SK-N-SH treated with all-trans-retinoic acid at 6 μM for 48 hours (cell line): ENCODE results near the gene AKT1S1.

ENCODE experiments used
- ATAC-seq: fragments of 200-7000 bp; cut with Tn5 transposase; 3 replicates; pipeline ENCODE4 v1.9.1; 2020; ENCODE audit warnings: mild to moderate bottlenecking, moderate library complexity
- ARNTL ChIP-seq: fragments of 450-650 bp; formaldehyde crosslinking; IDR thresholded peaks from 2 replicates; pipeline ENCODE4 v1.5.0; 2020; ENCODE audit warnings: low read depth, mild to moderate bottlenecking, moderate library complexity, borderline replicate concordance
- BACH2 ChIP-seq: fragments of 250-450 bp; sonication (Bioruptor Pico); IDR thresholded peaks from 2 replicates; pipeline ENCODE4 v1.9.0; 2021; ENCODE audit warnings: mild to moderate bottlenecking, borderline replicate concordance
- CSDC2 ChIP-seq: fragments of 250-450 bp; sonication (Bioruptor Pico); IDR thresholded peaks from 2 replicates; pipeline ENCODE4 v1.5.0; 2020; ENCODE audit warnings: mild to moderate bottlenecking, moderate library complexity
- ESRRG ChIP-seq: fragments of 250-450 bp; sonication (Bioruptor Pico); IDR thresholded peaks from 2 replicates; pipeline ENCODE4 v1.6.1; 2021; ENCODE audit warnings: mild to moderate bottlenecking
- GLIS3 ChIP-seq: fragments of 250-450 bp; sonication (Bioruptor Pico); IDR thresholded peaks from 2 replicates; pipeline ENCODE4 v1.5.0; 2020; ENCODE audit warnings: mild to moderate bottlenecking, moderate library complexity
- PPARA ChIP-seq: fragments of 250-450 bp; sonication (Bioruptor Pico); IDR thresholded peaks from 2 replicates; pipeline ENCODE4 v1.5.0; 2020; ENCODE audit warnings: mild to moderate bottlenecking, borderline replicate concordance
- RARB ChIP-seq: fragments of 250-450 bp; sonication (Bioruptor Pico); IDR thresholded peaks from 2 replicates; pipeline ENCODE4 v1.8.0; 2021; ENCODE audit warnings: mild to moderate bottlenecking, moderate library complexity
- SNAI2 ChIP-seq: fragments of 250-450 bp; sonication (Bioruptor Pico); IDR thresholded peaks from 2 replicates; pipeline ENCODE4 v1.5.0; 2020; ENCODE audit warnings: mild to moderate bottlenecking, moderate library complexity
- TCF4 ChIP-seq: fragments of 250-450 bp; sonication (Bioruptor Pico); IDR thresholded peaks from 2 replicates; pipeline ENCODE4 v1.8.0; 2021; ENCODE audit warnings: mild to moderate bottlenecking, moderate library complexity, borderline replicate concordance
- TOX ChIP-seq: fragments of 250-450 bp; sonication (Bioruptor Pico); IDR thresholded peaks from 2 replicates; pipeline ENCODE4 v1.8.0; 2021; ENCODE audit warnings: mild to moderate bottlenecking, moderate library complexity, borderline replicate concordance
- ZC3H10 ChIP-seq: fragments of 250-450 bp; sonication (Bioruptor Pico); IDR thresholded peaks from 2 replicates; pipeline ENCODE4 v1.5.1; 2021; ENCODE audit warnings: mild to moderate bottlenecking, moderate library complexity
- ZFP3 ChIP-seq: fragments of 250-450 bp; sonication (Bioruptor Pico); IDR thresholded peaks from 2 replicates; pipeline ENCODE4 v1.5.0; 2020; ENCODE audit warnings: mild to moderate bottlenecking, moderate library complexity
- ZFP30 ChIP-seq: fragments of 450-650 bp; formaldehyde crosslinking; IDR thresholded peaks from 2 replicates; pipeline ENCODE4 v1.5.0; 2022; ENCODE audit warnings: mild to moderate bottlenecking, moderate library complexity
- ZNF70 ChIP-seq: fragments of 450-650 bp; formaldehyde crosslinking; IDR thresholded peaks from 2 replicates; pipeline ENCODE4 v1.5.0; 2020; ENCODE audit warnings: mild to moderate bottlenecking, moderate library complexity
- ZNF8 ChIP-seq: fragments of 450-650 bp; formaldehyde crosslinking; IDR thresholded peaks from 2 replicates; pipeline ENCODE4 v1.5.0; 2020; ENCODE audit warnings: mild to moderate bottlenecking, moderate library complexity
- TF ChIP-seq, protein P1 (sequence below): fragments of 250-450 bp; sonication (Bioruptor Pico); IDR thresholded peaks from 2 replicates; pipeline ENCODE4 v1.8.0; 2020; ENCODE audit warnings: mild to moderate bottlenecking, moderate library complexity, borderline replicate concordance
- TF ChIP-seq, protein P2 (sequence below): fragments of 250-450 bp; sonication (Bioruptor Pico); IDR thresholded peaks from 2 replicates; pipeline ENCODE4 v1.5.0; 2020; ENCODE audit warnings: mild to moderate bottlenecking, moderate library complexity
- TF ChIP-seq, protein P3 (sequence below): fragments of 250-450 bp; sonication (Bioruptor Pico); IDR thresholded peaks from 2 replicates; pipeline ENCODE4 v1.8.0; 2021; ENCODE audit warnings: low read depth, mild to moderate bottlenecking, moderate library complexity, borderline replicate concordance
- TF ChIP-seq, protein P4 (sequence below): fragments of 250-450 bp; sonication (Bioruptor Pico); IDR thresholded peaks from 2 replicates; pipeline ENCODE4 v1.5.1; 2020; ENCODE audit warnings: low read depth, mild to moderate bottlenecking, moderate library complexity

The AKT1S1 gene

DNA sequence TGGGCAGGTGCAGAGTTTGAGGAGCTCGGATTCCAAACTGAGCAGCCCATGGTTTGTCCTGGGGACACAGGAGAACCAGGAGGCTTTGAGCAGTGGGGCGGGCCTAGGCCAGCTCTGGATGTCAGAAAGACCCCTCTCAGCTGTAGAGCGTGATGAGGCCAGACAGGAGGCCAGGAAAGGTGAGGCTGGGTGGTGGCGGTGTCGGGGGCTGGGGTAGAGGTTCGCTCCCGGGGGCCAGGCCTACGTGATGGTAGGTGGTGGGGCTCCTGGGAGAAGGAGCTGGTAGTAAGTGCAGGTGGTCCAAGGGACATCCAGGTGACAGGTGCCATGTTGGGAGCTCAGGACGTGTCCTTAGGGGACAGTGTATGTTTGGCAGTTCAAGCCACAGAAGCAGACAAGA, 39.7 kb downstream of the AKT1S1 start:
- ATAC-seq, result no peak
- TF ChIP-seq GLIS3 (CRISPR knock-in tag) (no peak), ESRRG (no peak), ZFP3 (CRISPR knock-in tag) (no peak), SNAI2 (no peak), ZFP30 (CRISPR knock-in tag) (no peak), ZNF8 (CRISPR knock-in tag) (no peak), TOX (CRISPR knock-in tag) (no peak), CSDC2 (no peak), BACH2 (CRISPR knock-in tag) (no peak), ZNF70 (CRISPR knock-in tag) (no peak), PPARA (no peak), RARB (no peak), ARNTL (no peak), TCF4 (CRISPR knock-in tag) (no peak)
- TF ChIP-seq, protein P1, sequence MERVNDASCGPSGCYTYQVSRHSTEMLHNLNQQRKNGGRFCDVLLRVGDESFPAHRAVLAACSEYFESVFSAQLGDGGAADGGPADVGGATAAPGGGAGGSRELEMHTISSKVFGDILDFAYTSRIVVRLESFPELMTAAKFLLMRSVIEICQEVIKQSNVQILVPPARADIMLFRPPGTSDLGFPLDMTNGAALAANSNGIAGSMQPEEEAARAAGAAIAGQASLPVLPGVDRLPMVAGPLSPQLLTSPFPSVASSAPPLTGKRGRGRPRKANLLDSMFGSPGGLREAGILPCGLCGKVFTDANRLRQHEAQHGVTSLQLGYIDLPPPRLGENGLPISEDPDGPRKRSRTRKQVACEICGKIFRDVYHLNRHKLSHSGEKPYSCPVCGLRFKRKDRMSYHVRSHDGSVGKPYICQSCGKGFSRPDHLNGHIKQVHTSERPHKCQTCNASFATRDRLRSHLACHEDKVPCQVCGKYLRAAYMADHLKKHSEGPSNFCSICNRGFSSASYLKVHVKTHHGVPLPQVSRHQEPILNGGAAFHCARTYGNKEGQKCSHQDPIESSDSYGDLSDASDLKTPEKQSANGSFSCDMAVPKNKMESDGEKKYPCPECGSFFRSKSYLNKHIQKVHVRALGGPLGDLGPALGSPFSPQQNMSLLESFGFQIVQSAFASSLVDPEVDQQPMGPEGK (CRISPR knock-in tag), result no peak
- TF ChIP-seq, protein P2, sequence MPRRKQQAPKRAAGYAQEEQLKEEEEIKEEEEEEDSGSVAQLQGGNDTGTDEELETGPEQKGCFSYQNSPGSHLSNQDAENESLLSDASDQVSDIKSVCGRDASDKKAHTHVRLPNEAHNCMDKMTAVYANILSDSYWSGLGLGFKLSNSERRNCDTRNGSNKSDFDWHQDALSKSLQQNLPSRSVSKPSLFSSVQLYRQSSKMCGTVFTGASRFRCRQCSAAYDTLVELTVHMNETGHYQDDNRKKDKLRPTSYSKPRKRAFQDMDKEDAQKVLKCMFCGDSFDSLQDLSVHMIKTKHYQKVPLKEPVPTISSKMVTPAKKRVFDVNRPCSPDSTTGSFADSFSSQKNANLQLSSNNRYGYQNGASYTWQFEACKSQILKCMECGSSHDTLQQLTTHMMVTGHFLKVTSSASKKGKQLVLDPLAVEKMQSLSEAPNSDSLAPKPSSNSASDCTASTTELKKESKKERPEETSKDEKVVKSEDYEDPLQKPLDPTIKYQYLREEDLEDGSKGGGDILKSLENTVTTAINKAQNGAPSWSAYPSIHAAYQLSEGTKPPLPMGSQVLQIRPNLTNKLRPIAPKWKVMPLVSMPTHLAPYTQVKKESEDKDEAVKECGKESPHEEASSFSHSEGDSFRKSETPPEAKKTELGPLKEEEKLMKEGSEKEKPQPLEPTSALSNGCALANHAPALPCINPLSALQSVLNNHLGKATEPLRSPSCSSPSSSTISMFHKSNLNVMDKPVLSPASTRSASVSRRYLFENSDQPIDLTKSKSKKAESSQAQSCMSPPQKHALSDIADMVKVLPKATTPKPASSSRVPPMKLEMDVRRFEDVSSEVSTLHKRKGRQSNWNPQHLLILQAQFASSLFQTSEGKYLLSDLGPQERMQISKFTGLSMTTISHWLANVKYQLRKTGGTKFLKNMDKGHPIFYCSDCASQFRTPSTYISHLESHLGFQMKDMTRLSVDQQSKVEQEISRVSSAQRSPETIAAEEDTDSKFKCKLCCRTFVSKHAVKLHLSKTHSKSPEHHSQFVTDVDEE (CRISPR knock-in tag), result no peak

DNA sequence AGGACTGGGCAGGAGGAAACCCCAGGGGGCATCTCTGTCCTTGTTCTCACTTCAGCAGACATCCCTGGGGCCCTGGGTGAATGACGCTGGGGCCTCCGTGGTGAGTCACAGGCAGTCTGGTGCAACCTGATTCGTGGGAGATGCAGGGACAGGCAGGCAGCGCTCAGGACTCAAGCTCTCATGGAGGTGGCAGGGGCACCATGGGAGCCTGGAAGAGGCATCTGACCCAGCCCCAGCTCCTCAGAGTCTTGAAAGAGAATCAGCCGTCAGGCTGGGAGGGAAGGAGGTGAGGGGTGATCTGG, 40.2 kb downstream of the AKT1S1 start:
- no peak; the same call in 2 of the 3 replicates for ATAC-seq
- TF ChIP-seq ZC3H10 (CRISPR knock-in tag), result no peak
- no peak for TF ChIP-seq BACH2 (CRISPR knock-in tag)
- TF ChIP-seq, protein P3, sequence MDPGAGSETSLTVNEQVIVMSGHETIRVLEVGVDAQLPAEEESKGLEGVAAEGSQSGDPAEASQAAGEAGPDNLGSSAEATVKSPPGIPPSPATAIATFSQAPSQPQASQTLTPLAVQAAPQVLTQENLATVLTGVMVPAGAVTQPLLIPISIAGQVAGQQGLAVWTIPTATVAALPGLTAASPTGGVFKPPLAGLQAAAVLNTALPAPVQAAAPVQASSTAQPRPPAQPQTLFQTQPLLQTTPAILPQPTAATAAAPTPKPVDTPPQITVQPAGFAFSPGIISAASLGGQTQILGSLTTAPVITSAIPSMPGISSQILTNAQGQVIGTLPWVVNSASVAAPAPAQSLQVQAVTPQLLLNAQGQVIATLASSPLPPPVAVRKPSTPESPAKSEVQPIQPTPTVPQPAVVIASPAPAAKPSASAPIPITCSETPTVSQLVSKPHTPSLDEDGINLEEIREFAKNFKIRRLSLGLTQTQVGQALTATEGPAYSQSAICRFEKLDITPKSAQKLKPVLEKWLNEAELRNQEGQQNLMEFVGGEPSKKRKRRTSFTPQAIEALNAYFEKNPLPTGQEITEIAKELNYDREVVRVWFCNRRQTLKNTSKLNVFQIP (CRISPR knock-in tag), result no peak
- no peak for TF ChIP-seq CSDC2
- no peak for TF ChIP-seq TOX (CRISPR knock-in tag)
- no peak for TF ChIP-seq ARNTL
- TF ChIP-seq, all 23 proteins: peak for 0

DNA sequence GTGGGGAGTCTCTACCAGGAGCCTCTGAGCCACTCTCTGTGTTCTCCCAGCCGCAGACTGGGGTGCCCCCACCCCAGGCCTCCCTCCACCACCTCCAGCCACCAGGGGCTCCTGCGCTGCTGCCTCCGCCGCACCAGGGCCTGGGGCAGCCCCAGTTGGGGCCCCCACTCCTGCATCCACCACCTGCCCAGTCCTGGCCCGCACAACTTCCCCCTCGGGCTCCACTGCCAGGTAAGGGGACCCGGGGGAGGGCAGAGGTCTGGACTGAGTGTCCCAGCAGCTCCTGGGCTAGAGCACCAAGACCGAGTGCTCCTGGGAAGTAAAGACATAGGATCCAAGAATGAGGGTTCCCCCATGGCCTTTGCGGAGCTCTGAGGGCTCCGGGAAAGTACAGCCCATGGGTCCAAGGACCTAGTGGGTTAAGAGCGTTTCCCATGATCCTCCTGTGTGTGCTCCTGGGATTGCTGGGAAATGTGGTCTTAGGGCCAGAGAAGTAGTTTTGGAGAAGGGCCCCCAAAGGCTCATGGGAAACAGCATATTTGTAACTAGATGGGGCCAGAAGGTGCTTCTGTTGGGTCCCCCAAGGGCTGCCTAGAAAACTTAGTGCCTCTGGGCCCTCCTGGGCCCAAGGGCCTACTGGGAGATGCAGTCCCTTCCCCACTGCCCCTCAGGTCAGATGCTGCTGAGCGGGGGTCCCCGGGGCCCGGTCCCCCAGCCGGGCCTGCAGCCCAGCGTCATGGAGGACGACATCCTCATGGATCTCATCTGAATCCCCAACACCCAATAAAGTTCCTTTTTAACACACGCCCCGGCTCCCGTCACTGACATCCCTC, 40.8 kb downstream of the AKT1S1 start:
- ATAC-seq, result no peak
- no peak for TF ChIP-seq ARNTL

DNA sequence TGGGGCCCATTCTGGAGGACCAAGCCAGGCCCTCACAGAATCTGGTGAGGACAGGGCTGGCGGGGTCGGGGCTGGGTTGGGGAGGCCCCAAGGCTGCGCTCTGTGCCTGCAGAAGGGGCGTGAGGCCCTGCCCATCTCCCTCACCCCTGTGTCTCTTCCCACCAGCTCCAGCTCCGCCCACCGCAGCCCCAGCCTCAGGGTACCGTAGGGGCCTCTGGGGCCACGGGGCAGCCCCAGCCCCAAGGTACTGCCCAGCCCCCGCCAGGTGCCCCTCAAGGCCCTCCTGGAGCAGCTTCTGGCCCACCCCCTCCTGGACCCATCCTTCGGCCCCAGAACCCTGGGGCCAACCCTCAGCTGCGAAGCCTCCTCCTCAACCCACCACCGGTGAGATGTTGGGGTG, 41.6 kb downstream of the AKT1S1 start:
- ATAC-seq, result no peak
- TF ChIP-seq ARNTL (no peak), ZNF70 (CRISPR knock-in tag) (no peak), TCF4 (CRISPR knock-in tag) (no peak)
- TF ChIP-seq, protein P2 (CRISPR knock-in tag), result no peak
- TF ChIP-seq, protein P4, sequence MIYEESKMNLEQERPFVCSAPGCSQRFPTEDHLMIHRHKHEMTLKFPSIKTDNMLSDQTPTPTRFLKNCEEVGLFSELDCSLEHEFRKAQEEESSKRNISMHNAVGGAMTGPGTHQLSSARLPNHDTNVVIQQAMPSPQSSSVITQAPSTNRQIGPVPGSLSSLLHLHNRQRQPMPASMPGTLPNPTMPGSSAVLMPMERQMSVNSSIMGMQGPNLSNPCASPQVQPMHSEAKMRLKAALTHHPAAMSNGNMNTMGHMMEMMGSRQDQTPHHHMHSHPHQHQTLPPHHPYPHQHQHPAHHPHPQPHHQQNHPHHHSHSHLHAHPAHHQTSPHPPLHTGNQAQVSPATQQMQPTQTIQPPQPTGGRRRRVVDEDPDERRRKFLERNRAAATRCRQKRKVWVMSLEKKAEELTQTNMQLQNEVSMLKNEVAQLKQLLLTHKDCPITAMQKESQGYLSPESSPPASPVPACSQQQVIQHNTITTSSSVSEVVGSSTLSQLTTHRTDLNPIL (CRISPR knock-in tag), result no peak
